GM19324 (cell line): ENCODE data around the gene MAPK8IP3.

Experiments
- ATAC-seq: cut with Tn5 transposase; IDR thresholded peaks from one replicate; pipeline ENCODE4 v1.9.1; 2021; ENCODE audit warnings: mild to moderate bottlenecking, moderate library complexity; ENCODE audit not compliant: unreplicated experiment, low FRiP score

Gene MAPK8IP3

GRCh38 chr16:1782408-1783264, 76.6 kb downstream of the MAPK8IP3 start, which contains the start of the genes NUBP2 and SPSB3:
NUBP2 (plus strand) TSS chr16:1782960; CDS start chr16:1783021, 61 bp downstream.
SPSB3 (minus strand) TSS chr16:1782571; CDS start chr16:1781483, 1,088 bp downstream.
- ATAC-seq: peak; percentile 87

GRCh38 chr16:1784977-1785845, 79.2 kb downstream of the MAPK8IP3 start:
- no peak for ATAC-seq

- ATAC-seq: no peak
Measured at GRCh38 chr16:1785846-1786170, 79.8 kb downstream of the MAPK8IP3 start.

GRCh38 chr16:1786242-1787055, 80.5 kb downstream of the MAPK8IP3 start:
- ATAC-seq: no peak

- ATAC-seq: no peak
Measured at GRCh38 chr16:1787056-1787321, 81.0 kb downstream of the MAPK8IP3 start.

- ATAC-seq: no peak
Measured at GRCh38 chr16:1787322-1788094, 81.5 kb downstream of the MAPK8IP3 start.

GRCh38 chr16:1788095-1788707, 82.2 kb downstream of the MAPK8IP3 start:
- no peak for ATAC-seq

- no peak for ATAC-seq
Measured at GRCh38 chr16:1788708-1789100, 82.7 kb downstream of the MAPK8IP3 start.

GRCh38 chr16:1789643-1790045, 83.6 kb downstream of the MAPK8IP3 start:
- no peak for ATAC-seq

GRCh38 chr16:1790261-1790610, 84.2 kb downstream of the MAPK8IP3 start:
- ATAC-seq: no peak

- no peak for ATAC-seq
Measured at GRCh38 chr16:1790611-1791255, 84.7 kb downstream of the MAPK8IP3 start.

- no peak for ATAC-seq
Measured at GRCh38 chr16:1791256-1791942, 85.4 kb downstream of the MAPK8IP3 start.

- no peak for ATAC-seq
Measured at GRCh38 chr16:1791943-1792812, 86.2 kb downstream of the MAPK8IP3 start.

- ATAC-seq: no peak
Measured at GRCh38 chr16:1792836-1793577, 87.0 kb downstream of the MAPK8IP3 start.

- ATAC-seq: no peak
Measured at GRCh38 chr16:1793578-1794220, 87.7 kb downstream of the MAPK8IP3 start, which contains the start of gene IGFALS. IGFALS (minus strand) TSS chr16:1793705; CDS start chr16:1793652, 53 bp downstream.

GRCh38 chr16:1794221-1794871, 88.4 kb downstream of the MAPK8IP3 start:
- ATAC-seq: no peak
